ENCODE results near the gene HMX2. TPM values are rescaled to one million over a fixed set of nuclear protein-coding genes. Genes with fewer than 3 reads are reported as not detected.

Gene HMX2
- total RNA-seq (2016; rRNA removed; fragmentation: Illumina TruSeq; extraction: Trizol), result not detected in 2 replicates
- total RNA-seq (2016; cell fraction: cytosol; rRNA removed; fragmentation: Illumina TruSeq; extraction: Trizol; ENCODE audit: low read depth), result not detected in 2 replicates
- total RNA-seq (2016; cell fraction: insoluble cytoplasmic fraction; rRNA removed; fragmentation: Illumina TruSeq; extraction: Trizol), result not detected in 2 replicates
- total RNA-seq (2016; cell fraction: membrane; rRNA removed; fragmentation: Illumina TruSeq; extraction: Trizol), result not detected in 2 replicates
- not detected in 2 replicates for total RNA-seq (2016; cell fraction: nucleus; rRNA removed; fragmentation: Illumina TruSeq; extraction: Trizol)
- polyA plus RNA-seq (2011; rRNA removed), result not detected in 2 replicates
- polyA plus RNA-seq (2011; cell fraction: cytosol; rRNA removed), result 0.04 TPM in 1 of 2 replicates, not detected in the other
- not detected in 2 replicates for polyA plus RNA-seq (2011; cell fraction: nucleus; rRNA removed)
- polyA plus RNA-seq (2012), result not detected in 2 replicates
- not detected in 2 replicates for polyA plus RNA-seq (2016; cell fraction: cytosol; fragmentation: Illumina TruSeq; extraction: Trizol; ENCODE audit: low read depth)
- not detected in 2 replicates for polyA plus RNA-seq (2016; cell fraction: insoluble cytoplasmic fraction; fragmentation: Illumina TruSeq; extraction: Trizol; ENCODE audit: low read depth)
- not detected in 2 replicates for polyA plus RNA-seq (2016; cell fraction: membrane; fragmentation: Illumina TruSeq; extraction: Trizol; ENCODE audit: low read depth)
- polyA plus RNA-seq (2016; cell fraction: nucleus; fragmentation: Illumina TruSeq; extraction: Trizol; ENCODE audit: insufficient read depth, low read depth), result not detected in 2 replicates
- polyA minus RNA-seq (2011; rRNA and poly(A)+ RNA removed; ENCODE audit: low replicate concordance), result 0.14 TPM in 1 of 2 replicates, not detected in the other
- not detected in 2 replicates for polyA minus RNA-seq (2011; cell fraction: cytosol; rRNA and poly(A)+ RNA removed)
- not detected in 2 replicates for polyA minus RNA-seq (2011; cell fraction: nucleus; rRNA and poly(A)+ RNA removed)
- Bru-seq, nascent RNA, result not detected
- BruChase-seq, experiment 1, labeled RNA remaining after a 6-hour chase, result not detected
- BruChase-seq, experiment 2, labeled RNA remaining after a 2-hour chase, result not detected
- long read RNA-seq, experiment 1, result 0 reads
- long read RNA-seq, experiment 2, result 0 reads

DNA sequence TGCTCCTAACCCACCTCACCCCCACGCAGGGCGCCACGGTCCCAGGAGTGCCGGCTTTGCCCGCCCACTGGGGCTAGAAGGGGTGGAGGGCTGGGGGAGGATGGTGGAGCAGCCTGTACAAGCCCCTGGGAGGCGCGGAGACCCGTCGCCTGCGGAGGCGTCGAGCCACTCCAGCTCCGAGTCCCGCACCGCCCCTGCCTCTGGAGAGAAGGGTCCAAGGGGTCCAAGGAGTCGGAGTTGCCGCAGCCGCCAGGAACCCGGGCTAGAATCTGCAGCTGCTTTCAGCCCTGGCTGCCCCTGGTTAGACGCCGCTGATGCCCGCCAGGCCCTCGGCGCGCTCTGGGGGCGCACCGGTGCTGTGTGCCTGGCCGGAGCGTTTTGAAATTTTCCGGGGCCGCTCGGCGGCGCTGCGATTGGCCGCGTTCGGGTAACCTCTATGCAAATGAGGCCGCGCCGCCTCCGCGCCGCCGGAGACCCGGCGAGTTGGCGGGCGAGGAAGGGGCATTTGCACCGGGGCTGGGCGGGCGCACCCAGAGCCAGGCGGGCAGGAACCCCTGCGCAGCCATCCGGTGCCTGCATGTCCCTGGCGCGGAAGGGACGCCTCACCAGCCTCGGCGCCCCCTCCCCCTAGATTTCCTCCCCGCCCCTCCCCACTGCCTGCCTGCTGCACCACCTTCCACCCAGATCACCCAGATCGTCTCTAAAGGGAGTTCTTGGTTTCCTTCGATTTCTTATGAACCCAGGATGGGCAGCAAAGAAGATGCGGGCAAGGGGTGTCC, at the start of gene HMX2:
Gene HMX2, plus strand, starts transcription at position 502 of the 779 bp plus-strand sequence. Its CDS starts 243 bp downstream, at position 745.
- Histone ChIP-seq H3K27ac (ENCODE audit: extremely low read length, insufficient read depth, low read length) (no peak within 1 kb of the TSS), H4K20me1 (ENCODE audit: insufficient read depth, low read length) (0 out of 2 replicates have a peak, but pooled peaks cover 2% of the 10 kb centered on the region), H3K9ac (ENCODE audit: insufficient read depth, low read depth, low read length) (no peak within 1 kb of the TSS), H3K4me1 (ENCODE audit: insufficient read depth, low read length) (peaks cover 44% of the 10 kb centered on the region), H3K36me3 (replicated peaks in 1 of 2; ENCODE audit: control insufficient read depth in 1 of 2, insufficient read depth in 2 of 2, low read length in 2 of 2) (no peaks in the 10 kb centered on the region), H2AFZ (ENCODE audit: low read length) (no peak within 1 kb of the TSS), H3K9me3 (ENCODE audit: low read length) (no peaks in the 10 kb centered on the region), H3K4me3 (replicated peaks in 1 of 3; ENCODE audit: insufficient read depth in 1 of 3, low read depth in 2 of 3, low read length in 3 of 3) (peak within 1 kb of the TSS; percentile 28 to 56 (median 40); a peak in 5 of 6 replicates), H3K79me2 (ENCODE audit: insufficient read depth, low read length) (no peaks in the 10 kb centered on the region), H3K27me3 (ENCODE audit: control insufficient read depth in 1 of 2, insufficient read depth in 2 of 2, low read length in 2 of 2) (peaks cover 37 to 98% of the 10 kb centered on the region in 2 experiments), H3K4me2 (ENCODE audit: low read depth, low read length) (peak within 1 kb of the TSS; percentile 63)
- 6% methylated on average over 7 of the region's 64 CpGs for WGBS (ENCODE audit: low lambda C conversion rate)
- peak; percentile 17 for DNase-seq (ENCODE audit: low spot score)
- intact Hi-C loops (cut with micrococcal nuclease; ENCODE audit: unreplicated experiment), result no loop called here
- POLR2A ChIA-PET, result no interaction called here
- peak; percentile 71 for ATAC-seq
- BruUV-seq (replicated peaks), result no TSS peak
- no peak for FAIRE-seq
- CTCF ChIA-PET (ENCODE audit: low intra/inter-chr PET ratio, low total read pairs), result no interaction called here
- in situ Hi-C loops (cut with HindIII; ENCODE audit: extremely low pct_ligation_motif_present, low pct_unique_long_range_greater_than_20kb), result no loop called here
- TF ChIP-seq MXI1 (IDR thresholded peaks at IDR 0.05; ENCODE audit: borderline replicate concordance, low read depth, low read length) (peak; percentile 44; the same call in 1 of the 3 replicates), ZNF776 (CRISPR knock-in tag; IDR thresholded peaks at IDR 0.05) (peak; percentile 35; the same call in 1 of the 2 replicates), TFDP1 (CRISPR knock-in tag; IDR thresholded peaks at IDR 0.05; ENCODE audit: borderline replicate concordance) (peak; percentile 74; the same call in 1 of the 2 replicates), RNF2 (conservative IDR thresholded peaks at IDR 0.05; ENCODE audit: low read depth) (0 out of 2 replicates have a peak, but pooled peaks have one; percentile 22), ZNF441 (CRISPR knock-in tag; IDR thresholded peaks at IDR 0.05; ENCODE audit: borderline replicate concordance) (no peak), TFDP2 (CRISPR knock-in tag; IDR thresholded peaks at IDR 0.05) (peak; percentile 82), ARNT2 (CRISPR knock-in tag; IDR thresholded peaks at IDR 0.05; ENCODE audit: low read depth) (0 out of 2 replicates have a peak, but pooled peaks have one; percentile 52)
- TF ChIP-seq, protein P1, sequence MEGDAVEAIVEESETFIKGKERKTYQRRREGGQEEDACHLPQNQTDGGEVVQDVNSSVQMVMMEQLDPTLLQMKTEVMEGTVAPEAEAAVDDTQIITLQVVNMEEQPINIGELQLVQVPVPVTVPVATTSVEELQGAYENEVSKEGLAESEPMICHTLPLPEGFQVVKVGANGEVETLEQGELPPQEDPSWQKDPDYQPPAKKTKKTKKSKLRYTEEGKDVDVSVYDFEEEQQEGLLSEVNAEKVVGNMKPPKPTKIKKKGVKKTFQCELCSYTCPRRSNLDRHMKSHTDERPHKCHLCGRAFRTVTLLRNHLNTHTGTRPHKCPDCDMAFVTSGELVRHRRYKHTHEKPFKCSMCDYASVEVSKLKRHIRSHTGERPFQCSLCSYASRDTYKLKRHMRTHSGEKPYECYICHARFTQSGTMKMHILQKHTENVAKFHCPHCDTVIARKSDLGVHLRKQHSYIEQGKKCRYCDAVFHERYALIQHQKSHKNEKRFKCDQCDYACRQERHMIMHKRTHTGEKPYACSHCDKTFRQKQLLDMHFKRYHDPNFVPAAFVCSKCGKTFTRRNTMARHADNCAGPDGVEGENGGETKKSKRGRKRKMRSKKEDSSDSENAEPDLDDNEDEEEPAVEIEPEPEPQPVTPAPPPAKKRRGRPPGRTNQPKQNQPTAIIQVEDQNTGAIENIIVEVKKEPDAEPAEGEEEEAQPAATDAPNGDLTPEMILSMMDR (CRISPR knock-in tag; IDR thresholded peaks at IDR 0.05), result peak; percentile 24; the same call in 1 of the 2 replicates
- TF ChIP-seq, protein P2, sequence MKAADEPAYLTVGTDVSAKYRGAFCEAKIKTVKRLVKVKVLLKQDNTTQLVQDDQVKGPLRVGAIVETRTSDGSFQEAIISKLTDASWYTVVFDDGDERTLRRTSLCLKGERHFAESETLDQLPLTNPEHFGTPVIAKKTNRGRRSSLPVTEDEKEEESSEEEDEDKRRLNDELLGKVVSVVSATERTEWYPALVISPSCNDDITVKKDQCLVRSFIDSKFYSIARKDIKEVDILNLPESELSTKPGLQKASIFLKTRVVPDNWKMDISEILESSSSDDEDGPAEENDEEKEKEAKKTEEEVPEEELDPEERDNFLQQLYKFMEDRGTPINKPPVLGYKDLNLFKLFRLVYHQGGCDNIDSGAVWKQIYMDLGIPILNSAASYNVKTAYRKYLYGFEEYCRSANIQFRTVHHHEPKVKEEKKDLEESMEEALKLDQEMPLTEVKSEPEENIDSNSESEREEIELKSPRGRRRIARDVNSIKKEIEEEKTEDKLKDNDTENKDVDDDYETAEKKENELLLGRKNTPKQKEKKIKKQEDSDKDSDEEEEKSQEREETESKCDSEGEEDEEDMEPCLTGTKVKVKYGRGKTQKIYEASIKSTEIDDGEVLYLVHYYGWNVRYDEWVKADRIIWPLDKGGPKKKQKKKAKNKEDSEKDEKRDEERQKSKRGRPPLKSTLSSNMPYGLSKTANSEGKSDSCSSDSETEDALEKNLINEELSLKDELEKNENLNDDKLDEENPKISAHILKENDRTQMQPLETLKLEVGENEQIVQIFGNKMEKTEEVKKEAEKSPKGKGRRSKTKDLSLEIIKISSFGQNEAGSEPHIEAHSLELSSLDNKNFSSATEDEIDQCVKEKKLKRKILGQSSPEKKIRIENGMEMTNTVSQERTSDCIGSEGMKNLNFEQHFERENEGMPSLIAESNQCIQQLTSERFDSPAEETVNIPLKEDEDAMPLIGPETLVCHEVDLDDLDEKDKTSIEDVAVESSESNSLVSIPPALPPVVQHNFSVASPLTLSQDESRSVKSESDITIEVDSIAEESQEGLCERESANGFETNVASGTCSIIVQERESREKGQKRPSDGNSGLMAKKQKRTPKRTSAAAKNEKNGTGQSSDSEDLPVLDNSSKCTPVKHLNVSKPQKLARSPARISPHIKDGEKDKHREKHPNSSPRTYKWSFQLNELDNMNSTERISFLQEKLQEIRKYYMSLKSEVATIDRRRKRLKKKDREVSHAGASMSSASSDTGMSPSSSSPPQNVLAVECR (CRISPR knock-in tag; IDR thresholded peaks at IDR 0.05; ENCODE audit: borderline replicate concordance), result peak; percentile 34; the same call in 1 of the 2 replicates

All from HepG2 (cell line).